Activated CD4-positive, CD25-positive, alpha-beta regulatory T cell (primary cell): ENCODE results near the gene ANKRD34A.

ENCODE experiments used
- DNase-seq, 4 experiments: peaks; one replicate each; lab custom pipeline; 2025; lab: John Stamatoyannopoulos, UW

Gene ANKRD34A

GRCh38 chr1:145964328-145965118, at the start of gene ANKRD34A, which contains the start of gene POLR3GL:
TSS of gene ANKRD34A (minus strand) at chr1:145964575. CDS start at chr1:145961759, 2,816 bp downstream.
TSS of gene POLR3GL (plus strand) at chr1:145964690. CDS start at chr1:145974866, 10,176 bp downstream.
- DNase-seq = peak; percentile 72 to 78 (median 77)

GRCh38 chr1:146013559-146013922, 49.2 kb upstream of the ANKRD34A start:
- no peak for DNase-seq

GRCh38 chr1:146012703-146013558, 48.6 kb upstream of the ANKRD34A start:
- DNase-seq = peak; percentile 9 to 32 (median 14)

GRCh38 chr1:146010126-146010738, 45.9 kb upstream of the ANKRD34A start:
- DNase-seq = no peak

GRCh38 chr1:146007489-146008133, 43.2 kb upstream of the ANKRD34A start:
- DNase-seq = no peak

GRCh38 chr1:146001709-146002108, 37.3 kb upstream of the ANKRD34A start:
- no peak for DNase-seq

- DNase-seq = no peak
Observed at GRCh38 chr1:145999321-146000024, 35.1 kb upstream of the ANKRD34A start.

GRCh38 chr1:145997718-145998023, 33.3 kb upstream of the ANKRD34A start:
- DNase-seq = no peak

GRCh38 chr1:145997016-145997717, 32.8 kb upstream of the ANKRD34A start:
- peak in 3 of 4 experiments; percentile 14 to 44 (median 33) for DNase-seq

- peak; percentile 75 to 86 (median 79) for DNase-seq
Observed at GRCh38 chr1:145996433-145997015, 32.1 kb upstream of the ANKRD34A start, which contains the start of gene TXNIP. TSS of gene TXNIP (minus strand) at chr1:145996579. CDS start at chr1:145996266, 313 bp downstream.

GRCh38 chr1:145995964-145996432, 31.6 kb upstream of the ANKRD34A start:
- no peak for DNase-seq

- DNase-seq = no peak
Observed at GRCh38 chr1:145995148-145995881, 30.9 kb upstream of the ANKRD34A start.

- no peak for DNase-seq
Observed at GRCh38 chr1:145994391-145995120, 30.2 kb upstream of the ANKRD34A start.

- no peak for DNase-seq
Observed at GRCh38 chr1:145993618-145994390, 29.4 kb upstream of the ANKRD34A start.

GRCh38 chr1:145992958-145993617, 28.7 kb upstream of the ANKRD34A start:
- DNase-seq = no peak

- DNase-seq = no peak
Observed at GRCh38 chr1:145992502-145992936, 28.1 kb upstream of the ANKRD34A start.

- no peak for DNase-seq
Observed at GRCh38 chr1:145991735-145992412, 27.5 kb upstream of the ANKRD34A start.
